Activated T-cell treated with anti-CD3 and anti-CD28 coated beads, Interleukin-2, amount 50 U/mL, for 4 hours (primary cell): Measurements from ENCODE around the gene RPL13. TPM values are rescaled to one million over a fixed set of nuclear protein-coding genes. Genes with fewer than 3 reads are reported as not detected.

Experiments
- ATAC-seq, 2 donors: fragments of 200-7000 bp; cut with Tn5 transposase; one replicate each; pipeline ENCODE4 v1.10.0; 2021
- DNase-seq: peaks from one replicate; pipeline ENCODE4 v3.0.0-alpha.2; 2020
- H3K27me3 Mint-ChIP-seq: one replicate; pipeline ENCODE4 v1.8.0; 2021; ENCODE audit warnings: low read depth, mixed read lengths
- H3K36me3 Mint-ChIP-seq: one replicate; pipeline ENCODE4 v1.8.0; 2022; ENCODE audit warnings: mixed read lengths; ENCODE audit not compliant: insufficient read depth
- H3K4me1 Mint-ChIP-seq: one replicate; pipeline ENCODE4 v1.8.0; 2021; ENCODE audit warnings: low read depth, mixed read lengths
- H3K4me3 Mint-ChIP-seq: one replicate; pipeline ENCODE4 v1.8.0; 2021; ENCODE audit warnings: mild to moderate bottlenecking, moderate library complexity, mixed read lengths
- H3K9me3 Mint-ChIP-seq: one replicate; pipeline ENCODE4 v1.8.0; 2021; ENCODE audit warnings: mixed read lengths
- total RNA-seq, 3 donors: library from RNA; stranded (reverse); gene quantifications; one replicate each; pipeline ENCODE4 v1.2.1, GENCODE V29; 2021

RPL13 gene
- total RNA-seq, 3 donors from 2014 or later: 3,320 to 3,425 (median 3,389) TPM

DNA sequence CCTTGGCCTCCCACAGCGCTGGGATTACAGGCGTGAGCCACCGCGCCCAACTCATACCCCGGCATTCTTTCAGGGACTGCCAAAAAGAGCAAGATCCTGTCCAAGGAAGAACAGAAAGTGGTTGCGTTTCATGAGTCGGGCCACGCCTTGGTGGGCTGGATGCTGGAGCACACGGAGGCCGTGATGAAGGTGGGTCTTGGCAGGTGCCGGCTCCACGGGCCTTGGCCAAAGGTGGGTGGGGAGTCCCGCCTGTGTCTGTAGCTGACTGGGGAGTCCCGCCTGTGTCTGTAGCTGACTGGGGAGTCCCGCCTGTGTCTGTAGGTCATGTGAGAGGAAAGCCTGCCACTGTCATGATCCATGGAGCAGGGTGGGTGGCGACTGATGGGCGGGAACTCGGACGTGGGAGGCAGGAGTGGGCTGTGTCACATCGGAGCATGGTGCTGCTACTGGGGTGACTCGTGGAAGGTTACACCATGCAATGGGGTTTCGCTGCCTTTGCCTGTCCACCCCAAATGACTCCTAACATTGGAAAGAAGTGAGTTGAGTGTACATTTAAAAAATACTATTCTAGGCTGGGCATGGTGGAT is 10.0 kb upstream of the RPL13 start:
- Mint-ChIP-seq H3K4me1 (peaks cover 18% of the 10 kb centered on the region), H3K4me3 (no peak overlapping the region), H3K36me3 (peaks cover 27% of the 10 kb centered on the region), H3K9me3 (no peaks in the 10 kb centered on the region), H3K27me3 (no peaks in the 10 kb centered on the region)
- DNase-seq (no peak), ATAC-seq (no peak)

DNA sequence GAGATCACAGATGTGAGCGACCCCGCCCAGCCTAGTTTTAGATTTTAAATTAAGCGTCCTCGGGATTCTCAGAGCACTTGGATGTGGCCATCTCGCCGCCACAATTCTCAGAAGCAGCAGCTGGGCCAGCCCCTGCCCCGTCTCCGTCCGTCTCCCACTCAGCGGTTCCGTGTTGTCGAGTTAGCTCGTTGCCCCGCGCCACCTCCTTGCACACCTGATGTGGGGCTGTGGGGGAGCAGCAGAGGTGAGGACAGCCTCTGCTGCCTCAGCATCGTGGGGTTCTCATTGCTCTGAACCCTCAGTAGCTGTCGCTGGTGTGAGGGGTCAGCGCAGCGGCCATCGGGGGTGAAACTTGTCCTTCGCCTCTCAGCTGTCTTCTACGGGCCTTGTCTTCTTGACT is 8.2 kb upstream of the RPL13 start:
- no peaks in the 10 kb centered on the region for H3K9me3 Mint-ChIP-seq
- H3K4me1 Mint-ChIP-seq: peaks cover 21% of the 10 kb centered on the region

DNA sequence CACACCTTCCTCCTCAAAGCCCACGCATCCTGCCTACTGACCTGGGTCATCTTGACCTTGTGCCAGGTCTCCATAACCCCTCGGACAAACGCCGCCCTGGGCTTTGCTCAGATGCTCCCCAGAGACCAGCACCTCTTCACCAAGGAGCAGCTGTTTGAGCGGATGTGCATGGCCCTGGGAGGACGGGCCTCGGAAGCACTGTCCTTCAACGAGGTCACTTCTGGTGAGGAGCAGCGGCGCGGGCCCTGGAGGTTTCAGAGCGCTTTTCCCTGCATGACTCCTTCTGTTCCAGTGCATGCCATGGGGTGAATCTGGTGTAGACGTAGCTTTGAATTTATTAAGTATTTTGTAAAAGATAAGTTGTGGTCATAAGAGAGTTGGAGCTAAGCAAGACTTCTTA is 7.6 kb upstream of the RPL13 start:
- no peak for ATAC-seq
- H3K4me3 Mint-ChIP-seq: no peak overlapping the region

More for the DNA sequence above, 8.2 kb upstream of the RPL13 start:
- H3K27me3 Mint-ChIP-seq: no peaks in the 10 kb centered on the region
- ATAC-seq (no peak), DNase-seq (no peak)
- H3K4me3 Mint-ChIP-seq: no peak overlapping the region
- peaks cover 32% of the 10 kb centered on the region for H3K36me3 Mint-ChIP-seq

DNA sequence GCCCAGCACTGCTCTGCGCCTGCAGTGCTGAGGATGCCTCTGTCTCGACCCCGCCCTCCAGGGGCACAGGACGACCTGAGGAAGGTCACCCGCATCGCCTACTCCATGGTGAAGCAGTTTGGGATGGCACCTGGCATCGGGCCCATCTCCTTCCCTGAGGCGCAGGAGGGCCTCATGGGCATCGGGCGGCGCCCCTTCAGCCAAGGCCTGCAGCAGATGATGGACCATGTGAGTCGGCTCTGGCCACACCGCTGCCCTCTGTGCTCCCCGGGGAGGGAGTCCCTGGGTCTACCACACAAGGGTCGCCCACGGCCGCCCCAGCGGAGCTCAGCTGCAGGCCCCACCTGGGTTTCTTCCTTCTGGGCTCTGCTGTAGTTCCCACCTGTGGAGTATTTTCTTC is 6.7 kb upstream of the RPL13 start:
- DNase-seq (no peak), ATAC-seq (no peak)
- Mint-ChIP-seq H3K4me3 (no peak overlapping the region), H3K4me1 (peaks cover 19% of the 10 kb centered on the region), H3K9me3 (no peaks in the 10 kb centered on the region), H3K27me3 (no peaks in the 10 kb centered on the region), H3K36me3 (peaks cover 26% of the 10 kb centered on the region)

More for the DNA sequence above, 7.6 kb upstream of the RPL13 start:
- DNase-seq: no peak
- Mint-ChIP-seq H3K36me3 (peaks cover 31% of the 10 kb centered on the region), H3K4me1 (peaks cover 25% of the 10 kb centered on the region), H3K27me3 (no peaks in the 10 kb centered on the region), H3K9me3 (no peaks in the 10 kb centered on the region)

DNA sequence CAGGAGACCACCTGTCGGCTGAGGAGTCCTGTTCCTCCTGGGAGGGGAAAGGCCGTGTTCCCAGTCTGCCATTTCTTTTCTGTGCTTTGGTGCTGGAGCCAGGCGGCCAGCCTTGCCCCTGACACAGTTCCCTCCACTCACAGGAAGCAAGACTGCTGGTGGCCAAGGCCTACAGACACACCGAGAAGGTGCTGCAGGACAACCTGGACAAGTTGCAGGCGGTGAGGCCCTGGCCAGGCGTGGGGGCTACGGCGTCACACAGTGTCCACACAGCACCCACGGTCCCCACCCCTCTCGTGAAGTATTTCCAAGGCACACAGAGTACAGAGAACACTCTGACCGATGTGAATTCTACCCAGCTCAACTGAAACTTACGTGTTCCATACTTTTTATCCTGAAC is 6.1 kb upstream of the RPL13 start:
- DNase-seq: no peak
- no peaks in the 10 kb centered on the region for H3K27me3 Mint-ChIP-seq
- no peaks in the 10 kb centered on the region for H3K9me3 Mint-ChIP-seq
- H3K4me3 Mint-ChIP-seq: no peak overlapping the region
- no peak for ATAC-seq
- H3K4me1 Mint-ChIP-seq: peaks cover 13% of the 10 kb centered on the region
- H3K36me3 Mint-ChIP-seq: peaks cover 22% of the 10 kb centered on the region

DNA sequence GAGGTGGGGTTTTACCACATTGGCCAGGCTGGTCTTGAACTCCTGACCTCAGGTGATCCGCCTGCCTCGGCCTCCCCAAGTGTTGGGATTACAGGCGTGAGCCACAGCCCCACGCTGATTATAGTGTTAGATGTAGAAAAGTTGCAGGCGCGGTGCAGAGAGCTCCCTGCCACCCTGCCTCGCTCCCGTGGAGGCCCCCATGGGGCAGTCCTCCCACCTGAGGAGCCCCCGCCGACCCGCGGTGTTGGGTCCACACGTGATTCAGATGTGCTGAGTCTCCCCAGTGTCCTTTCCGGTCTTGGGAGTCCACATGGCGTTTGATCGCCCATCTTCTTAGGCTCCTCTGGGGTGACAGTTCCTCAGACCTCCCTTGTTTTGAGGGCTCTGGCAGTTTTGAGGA is 5.2 kb upstream of the RPL13 start:
- ATAC-seq (no peak), DNase-seq (no peak)
- H3K9me3 Mint-ChIP-seq: no peaks in the 10 kb centered on the region
- H3K4me3 Mint-ChIP-seq: no peak overlapping the region
- H3K36me3 Mint-ChIP-seq: peaks cover 18% of the 10 kb centered on the region
- peaks cover 9% of the 10 kb centered on the region for H3K4me1 Mint-ChIP-seq
- H3K27me3 Mint-ChIP-seq: no peaks in the 10 kb centered on the region

DNA sequence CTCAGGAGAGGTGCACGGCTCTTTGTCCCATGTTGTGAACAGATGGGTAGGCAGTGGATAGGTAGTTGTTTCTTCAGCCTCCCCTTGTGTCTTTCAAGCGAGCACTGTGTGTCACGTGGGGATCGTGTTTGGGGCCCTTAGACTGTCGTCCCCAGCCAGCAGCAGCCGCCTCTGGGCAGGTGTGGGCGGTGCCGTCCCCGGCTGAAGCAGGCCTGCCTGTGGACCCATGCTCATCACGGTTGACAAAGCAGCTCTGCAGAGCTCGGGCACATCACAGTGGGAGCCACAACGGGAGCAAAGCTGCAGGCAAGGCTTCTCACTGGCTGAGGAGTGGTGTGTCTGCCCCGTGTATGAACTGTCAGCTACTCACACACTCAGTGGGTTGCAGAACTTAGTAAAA is 4.7 kb upstream of the RPL13 start:
- Mint-ChIP-seq H3K9me3 (no peaks in the 10 kb centered on the region), H3K36me3 (peaks cover 16% of the 10 kb centered on the region), H3K27me3 (no peaks in the 10 kb centered on the region), H3K4me3 (no peak overlapping the region), H3K4me1 (peaks cover 9% of the 10 kb centered on the region)
- DNase-seq: no peak
- ATAC-seq: no peak

DNA sequence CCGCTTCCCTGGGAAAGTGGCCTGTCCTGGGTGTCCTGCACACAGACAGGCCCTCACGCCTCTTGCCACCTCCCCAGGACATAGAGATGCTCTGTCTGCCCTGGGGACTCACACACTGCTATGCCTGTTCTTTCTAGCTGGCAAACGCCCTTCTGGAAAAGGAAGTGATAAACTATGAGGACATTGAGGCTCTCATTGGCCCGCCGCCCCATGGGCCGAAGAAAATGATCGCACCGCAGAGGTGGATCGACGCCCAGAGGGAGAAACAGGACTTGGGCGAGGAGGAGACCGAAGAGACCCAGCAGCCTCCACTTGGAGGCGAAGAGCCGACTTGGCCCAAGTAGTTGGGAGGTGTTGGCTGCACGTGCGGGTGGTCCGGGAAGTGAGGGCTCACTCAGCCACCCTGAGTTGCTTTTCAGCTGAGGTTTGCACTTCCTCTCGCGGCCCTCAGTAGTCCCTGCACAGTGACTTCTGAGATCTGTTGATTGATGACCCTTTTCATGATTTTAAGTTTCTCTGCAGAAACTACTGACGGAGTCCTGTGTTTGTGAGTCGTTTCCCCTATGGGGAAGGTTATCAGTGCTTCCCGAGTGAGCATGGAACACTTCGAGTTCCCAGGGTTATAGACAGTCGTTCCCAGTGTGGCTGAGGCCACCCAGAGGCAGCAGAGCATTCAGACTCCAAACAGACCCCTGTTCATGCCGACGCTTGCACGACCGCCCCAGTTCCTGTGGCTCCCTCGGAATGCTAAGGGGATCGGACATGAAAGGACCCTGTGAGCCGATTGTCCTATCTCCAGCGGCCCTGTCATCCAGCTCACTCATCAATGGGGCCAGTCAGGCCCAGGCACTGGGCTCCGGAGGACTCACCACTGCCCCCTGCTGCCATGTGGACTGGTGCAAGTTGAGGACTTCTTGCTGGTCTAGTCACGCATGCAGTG is 3.5 kb upstream of the RPL13 start:
- H3K36me3 Mint-ChIP-seq: peaks cover 24% of the 10 kb centered on the region
- H3K4me1 Mint-ChIP-seq: peaks cover 12% of the 10 kb centered on the region
- H3K27me3 Mint-ChIP-seq: no peaks in the 10 kb centered on the region
- DNase-seq (peak; percentile 80), ATAC-seq (peak; percentile 40 to 47)
- peak overlapping the region; percentile 11 for H3K4me3 Mint-ChIP-seq
- H3K9me3 Mint-ChIP-seq: no peaks in the 10 kb centered on the region

DNA sequence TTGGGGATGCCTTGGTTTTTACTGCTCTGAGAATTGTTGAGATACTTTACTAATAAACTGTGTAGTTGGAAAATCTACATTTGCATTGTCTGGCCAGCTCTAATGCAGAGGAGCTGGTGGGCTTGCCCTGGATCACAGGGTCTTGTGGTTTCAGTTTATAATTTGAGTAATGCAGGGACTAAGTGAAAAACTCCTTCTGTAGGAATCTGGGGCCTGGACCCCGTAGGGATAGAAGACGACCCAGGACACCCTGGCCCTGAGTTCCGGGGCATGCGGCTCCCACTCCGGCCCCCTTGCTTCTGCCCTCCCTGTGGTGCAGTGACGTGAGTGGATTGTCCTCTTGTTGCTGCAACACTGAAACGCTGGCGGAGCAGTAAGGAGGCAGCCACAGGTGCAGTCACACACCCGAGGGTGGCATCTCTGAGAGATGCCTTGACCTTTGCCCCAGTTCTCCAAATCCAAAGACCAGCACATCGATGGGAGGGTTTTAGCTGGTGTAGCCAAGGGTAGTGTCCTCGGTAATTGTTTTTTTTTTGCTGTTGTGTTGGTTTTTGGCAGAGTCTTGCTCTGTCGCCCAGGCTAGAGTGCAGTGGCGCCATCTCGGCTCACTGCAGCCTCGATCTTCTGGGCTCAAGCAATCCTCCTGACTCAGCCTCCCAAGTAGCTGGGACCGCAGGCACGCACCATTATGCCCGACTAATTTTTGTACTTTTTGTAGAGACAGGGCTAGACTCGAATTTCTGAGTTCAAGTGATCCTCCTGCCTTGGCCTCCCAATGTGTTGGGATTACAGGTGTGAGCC is 2.6 kb upstream of the RPL13 start:
- H3K9me3 Mint-ChIP-seq: no peaks in the 10 kb centered on the region
- no peak for DNase-seq
- peak overlapping the region; percentile 11 for H3K4me3 Mint-ChIP-seq
- peaks cover 27% of the 10 kb centered on the region for H3K36me3 Mint-ChIP-seq
- peaks cover 20% of the 10 kb centered on the region for H3K4me1 Mint-ChIP-seq
- no peaks in the 10 kb centered on the region for H3K27me3 Mint-ChIP-seq
- no peak for ATAC-seq

DNA sequence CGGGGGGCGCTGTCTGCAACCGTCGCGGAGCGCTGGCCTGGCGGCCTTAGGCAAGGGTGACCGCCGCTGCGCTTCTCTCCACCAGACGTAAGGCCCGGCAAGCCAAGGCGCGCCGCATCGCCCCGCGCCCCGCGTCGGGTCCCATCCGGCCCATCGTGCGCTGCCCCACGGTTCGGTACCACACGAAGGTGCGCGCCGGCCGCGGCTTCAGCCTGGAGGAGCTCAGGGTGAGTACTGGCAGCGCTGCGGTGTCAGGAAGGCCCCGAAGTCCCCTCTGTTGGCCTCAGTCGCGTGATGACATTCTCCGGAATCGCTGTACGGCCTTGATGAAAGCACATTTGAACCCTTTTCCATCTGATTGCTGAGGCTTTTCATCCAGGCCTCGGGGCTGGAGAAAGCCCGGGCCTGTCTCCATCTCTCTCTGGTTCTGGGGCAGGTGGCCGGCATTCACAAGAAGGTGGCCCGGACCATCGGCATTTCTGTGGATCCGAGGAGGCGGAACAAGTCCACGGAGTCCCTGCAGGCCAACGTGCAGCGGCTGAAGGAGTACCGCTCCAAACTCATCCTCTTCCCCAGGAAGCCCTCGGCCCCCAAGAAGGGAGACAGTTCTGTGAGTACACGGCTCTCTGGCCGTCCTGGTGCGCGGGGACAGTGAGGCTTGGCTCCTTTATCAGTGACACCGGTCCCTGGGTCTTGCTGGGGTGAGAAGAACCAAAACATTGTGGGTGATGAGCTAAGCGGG is 831 bp downstream of the RPL13 start:
- no peak for DNase-seq
- ATAC-seq: no peak
- Mint-ChIP-seq H3K4me3 (peak overlapping the region; percentile 98), H3K4me1 (peaks cover 50% of the 10 kb centered on the region), H3K36me3 (peaks cover 42% of the 10 kb centered on the region), H3K27me3 (no peaks in the 10 kb centered on the region), H3K9me3 (no peaks in the 10 kb centered on the region)

DNA sequence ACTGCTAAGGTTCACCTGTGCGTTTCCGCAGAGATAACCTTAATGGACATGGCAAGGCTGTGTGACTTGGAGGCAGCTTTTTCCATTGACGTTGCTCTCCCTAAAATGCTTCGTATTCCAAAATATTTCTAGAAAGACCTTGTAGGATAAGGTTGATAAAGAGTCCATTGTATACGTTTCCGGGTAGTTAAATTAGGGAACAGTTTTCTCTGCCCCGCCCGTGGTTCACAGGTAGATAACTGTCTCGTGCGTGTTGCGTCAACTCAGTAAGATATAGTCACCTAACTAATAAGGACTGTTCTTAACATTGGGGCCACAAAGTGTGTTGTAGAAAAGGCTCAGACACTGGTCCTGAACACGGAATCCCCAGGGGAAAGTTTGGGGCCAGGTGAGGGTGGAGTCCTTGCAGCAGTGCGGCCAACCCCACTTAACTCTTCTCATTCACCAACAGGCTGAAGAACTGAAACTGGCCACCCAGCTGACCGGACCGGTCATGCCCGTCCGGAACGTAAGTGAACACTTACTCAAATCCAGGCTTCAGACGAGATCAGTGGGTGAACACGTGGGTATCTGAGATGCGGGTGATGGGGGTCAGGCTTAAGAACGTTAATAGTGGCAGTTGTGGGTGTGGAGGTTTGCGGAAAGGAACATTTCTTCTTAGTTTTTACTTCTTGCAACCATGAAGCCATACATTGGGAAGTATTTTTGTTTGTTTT is 1.6 kb downstream of the RPL13 start:
- no peaks in the 10 kb centered on the region for H3K27me3 Mint-ChIP-seq
- peaks cover 39% of the 10 kb centered on the region for H3K36me3 Mint-ChIP-seq

DNA sequence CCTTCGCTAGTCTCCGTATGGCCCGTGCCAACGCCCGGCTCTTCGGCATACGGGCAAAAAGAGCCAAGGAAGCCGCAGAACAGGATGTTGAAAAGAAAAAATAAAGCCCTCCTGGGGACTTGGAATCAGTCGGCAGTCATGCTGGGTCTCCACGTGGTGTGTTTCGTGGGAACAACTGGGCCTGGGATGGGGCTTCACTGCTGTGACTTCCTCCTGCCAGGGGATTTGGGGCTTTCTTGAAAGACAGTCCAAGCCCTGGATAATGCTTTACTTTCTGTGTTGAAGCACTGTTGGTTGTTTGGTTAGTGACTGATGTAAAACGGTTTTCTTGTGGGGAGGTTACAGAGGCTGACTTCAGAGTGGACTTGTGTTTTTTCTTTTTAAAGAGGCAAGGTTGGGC is 2.5 kb downstream of the RPL13 start:
- DNase-seq (no peak), ATAC-seq (no peak)
- Mint-ChIP-seq H3K9me3 (no peaks in the 10 kb centered on the region), H3K4me3 (peak overlapping the region; percentile 98), H3K36me3 (peaks cover 41% of the 10 kb centered on the region), H3K27me3 (no peaks in the 10 kb centered on the region), H3K4me1 (peaks cover 46% of the 10 kb centered on the region)

More for the DNA sequence above, 1.6 kb downstream of the RPL13 start:
- Mint-ChIP-seq H3K4me1 (peaks cover 51% of the 10 kb centered on the region), H3K9me3 (no peaks in the 10 kb centered on the region), H3K4me3 (peak overlapping the region; percentile 98)
- ATAC-seq: no peak
- no peak for DNase-seq

DNA sequence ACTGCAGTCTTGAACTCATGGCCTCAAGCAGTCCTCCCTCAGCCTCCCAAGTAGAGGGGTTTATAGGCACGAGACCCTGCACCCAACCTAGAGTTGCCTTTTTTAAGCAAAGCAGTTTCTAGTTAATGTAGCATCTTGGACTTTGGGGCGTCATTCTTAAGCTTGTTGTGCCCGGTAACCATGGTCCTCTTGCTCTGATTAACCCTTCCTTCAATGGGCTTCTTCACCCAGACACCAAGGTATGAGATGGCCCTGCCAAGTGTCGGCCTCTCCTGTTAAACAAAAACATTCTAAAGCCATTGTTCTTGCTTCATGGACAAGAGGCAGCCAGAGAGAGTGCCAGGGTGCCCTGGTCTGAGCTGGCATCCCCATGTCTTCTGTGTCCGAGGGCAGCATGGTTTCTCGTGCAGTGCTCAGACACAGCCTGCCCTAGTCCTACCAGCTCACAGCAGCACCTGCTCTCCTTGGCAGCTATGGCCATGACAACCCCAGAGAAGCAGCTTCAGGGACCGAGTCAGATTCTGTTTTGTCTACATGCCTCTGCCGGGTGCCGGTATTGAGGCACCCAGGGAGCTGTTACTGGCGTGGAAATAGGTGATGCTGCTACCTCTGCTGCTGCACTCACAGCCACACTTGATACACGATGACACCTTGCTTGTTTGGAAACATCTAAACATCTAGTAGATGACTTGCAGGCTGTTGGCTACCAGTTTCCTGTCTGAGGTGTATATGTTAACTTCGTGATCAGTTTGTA is 3.3 kb downstream of the RPL13 start:
- ATAC-seq (peak in 1 of 2 donors; percentile 0), DNase-seq (no peak)
- peak overlapping the region; percentile 98 for H3K4me3 Mint-ChIP-seq
- no peaks in the 10 kb centered on the region for H3K9me3 Mint-ChIP-seq
- H3K36me3 Mint-ChIP-seq: peaks cover 41% of the 10 kb centered on the region
- H3K27me3 Mint-ChIP-seq: no peaks in the 10 kb centered on the region
- peaks cover 46% of the 10 kb centered on the region for H3K4me1 Mint-ChIP-seq
